Activated CD4-positive, CD25-positive, alpha-beta regulatory T cell treated with anti-CD3 and anti-CD28 coated beads, Interleukin-2, amount 50 U/mL, for 72 hours (primary cell): ENCODE data around the gene TMEM120B.

Experiments
- DNase-seq: peaks from one replicate; pipeline ENCODE4 v3.0.0; 2021

Gene TMEM120B

GRCh38 chr12:121823101-121823726 lies 110.7 kb downstream of the TMEM120B start:
- no peak for DNase-seq

GRCh38 chr12:121823727-121824115 lies 111.2 kb downstream of the TMEM120B start:
- DNase-seq = no peak

- no peak for DNase-seq
These were observed 112.5 kb downstream of the TMEM120B start for GRCh38 chr12:121825041-121825523.

- no peak for DNase-seq
These were observed 114.0 kb downstream of the TMEM120B start for GRCh38 chr12:121826318-121827150.

GRCh38 chr12:121827351-121828099 lies 115.0 kb downstream of the TMEM120B start:
- DNase-seq = no peak

- no peak for DNase-seq
These were observed 115.8 kb downstream of the TMEM120B start for GRCh38 chr12:121828306-121828705.

GRCh38 chr12:121828826-121829225 lies 116.3 kb downstream of the TMEM120B start:
- no peak for DNase-seq

GRCh38 chr12:121829250-121829918 lies 116.8 kb downstream of the TMEM120B start:
- no peak for DNase-seq

GRCh38 chr12:121830134-121830533 lies 117.6 kb downstream of the TMEM120B start:
- DNase-seq = no peak

GRCh38 chr12:121830588-121831265 lies 118.2 kb downstream of the TMEM120B start:
- no peak for DNase-seq
